HG03342 (cell line): ENCODE measurements around the gene SGPL1.
"Not testable (repeated sequence)": the region's sequence is repeated elsewhere in the genome, so short reads cannot be mapped to it uniquely, and the experiment has no call there.

Experiments used
- ATAC-seq: cut with Tn5 transposase; IDR thresholded peaks from one replicate; pipeline ENCODE4 v1.9.1; 2021; ENCODE audit warnings: mild to moderate bottlenecking, moderate library complexity; ENCODE audit not compliant: unreplicated experiment

SGPL1 gene, protein sequence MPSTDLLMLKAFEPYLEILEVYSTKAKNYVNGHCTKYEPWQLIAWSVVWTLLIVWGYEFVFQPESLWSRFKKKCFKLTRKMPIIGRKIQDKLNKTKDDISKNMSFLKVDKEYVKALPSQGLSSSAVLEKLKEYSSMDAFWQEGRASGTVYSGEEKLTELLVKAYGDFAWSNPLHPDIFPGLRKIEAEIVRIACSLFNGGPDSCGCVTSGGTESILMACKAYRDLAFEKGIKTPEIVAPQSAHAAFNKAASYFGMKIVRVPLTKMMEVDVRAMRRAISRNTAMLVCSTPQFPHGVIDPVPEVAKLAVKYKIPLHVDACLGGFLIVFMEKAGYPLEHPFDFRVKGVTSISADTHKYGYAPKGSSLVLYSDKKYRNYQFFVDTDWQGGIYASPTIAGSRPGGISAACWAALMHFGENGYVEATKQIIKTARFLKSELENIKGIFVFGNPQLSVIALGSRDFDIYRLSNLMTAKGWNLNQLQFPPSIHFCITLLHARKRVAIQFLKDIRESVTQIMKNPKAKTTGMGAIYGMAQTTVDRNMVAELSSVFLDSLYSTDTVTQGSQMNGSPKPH

DNA sequence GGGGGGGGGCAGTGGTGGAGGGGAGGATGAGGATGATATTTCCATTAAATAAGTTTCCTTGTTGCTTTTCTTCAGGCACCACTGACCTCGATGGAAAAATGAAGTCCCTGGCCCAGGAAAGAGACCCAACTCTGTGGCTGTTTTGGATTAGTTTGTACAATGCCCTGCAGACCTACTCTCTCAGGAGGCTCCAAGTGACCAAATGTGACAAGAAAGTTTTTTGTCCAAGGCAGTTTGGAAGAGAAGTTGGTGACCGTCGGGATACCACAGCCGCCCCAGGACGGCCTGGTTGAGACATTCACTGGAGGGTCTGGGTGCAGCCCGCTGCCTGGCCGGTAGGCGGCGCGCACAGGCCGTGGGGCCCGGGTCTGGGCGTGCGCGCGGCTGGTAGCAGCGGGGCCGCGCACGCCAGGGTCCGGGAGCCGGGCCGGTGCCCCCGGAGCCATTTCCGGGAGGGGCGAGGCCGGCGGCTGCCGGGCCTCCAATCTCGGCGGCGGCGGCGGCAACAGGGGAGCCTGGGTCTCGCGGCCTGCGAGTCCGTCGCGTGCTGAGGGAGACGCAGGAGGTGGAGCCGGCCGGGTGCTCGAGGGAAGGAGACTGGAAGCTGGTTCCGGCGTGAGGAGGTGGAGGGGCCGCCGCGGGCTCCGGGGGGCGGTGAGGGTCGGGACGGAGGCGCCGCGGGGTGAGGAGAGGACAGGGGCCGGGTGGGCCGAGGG is at the start of gene SGPL1:
Gene SGPL1, plus strand, starts transcription at position 445 of the 716 bp plus-strand sequence. CDS start 906 bp downstream, outside the sequence.
- peak; percentile 89 for ATAC-seq

DNA sequence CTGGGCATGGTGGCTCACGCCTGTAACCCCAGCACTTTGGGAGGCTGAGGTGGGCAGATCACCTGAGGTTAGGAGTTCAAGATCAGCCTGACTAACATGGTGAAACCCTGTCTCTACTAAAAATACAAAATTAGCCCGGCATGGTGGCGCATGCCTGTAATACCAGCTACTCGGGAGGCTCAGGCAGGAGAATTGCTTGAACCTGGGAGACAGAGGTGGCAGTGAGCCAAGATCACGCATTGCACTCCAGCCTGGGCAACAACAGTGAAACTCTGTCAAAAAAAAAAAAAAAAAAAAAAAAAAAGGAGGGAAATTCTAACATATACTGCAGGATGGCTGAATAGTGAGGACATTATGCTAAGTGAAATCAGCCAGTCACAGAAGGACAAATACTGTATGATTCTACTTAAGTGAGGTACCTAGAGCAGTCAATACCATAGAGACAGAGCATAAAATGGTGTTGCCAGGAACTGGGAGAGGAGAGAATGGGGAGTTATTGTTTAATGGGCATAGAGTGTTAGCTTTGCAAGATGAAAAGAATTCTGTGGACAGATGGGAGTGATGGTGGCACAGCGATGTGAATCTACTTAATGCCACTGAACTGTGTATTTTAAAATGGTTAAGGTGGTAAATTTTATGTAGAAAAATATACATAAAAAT is 47.6 kb upstream of the SGPL1 start:
- not testable (repeated sequence) for ATAC-seq

GRCh38 chr10:70769121-70769520 is 46.6 kb upstream of the SGPL1 start:
- no peak for ATAC-seq

DNA sequence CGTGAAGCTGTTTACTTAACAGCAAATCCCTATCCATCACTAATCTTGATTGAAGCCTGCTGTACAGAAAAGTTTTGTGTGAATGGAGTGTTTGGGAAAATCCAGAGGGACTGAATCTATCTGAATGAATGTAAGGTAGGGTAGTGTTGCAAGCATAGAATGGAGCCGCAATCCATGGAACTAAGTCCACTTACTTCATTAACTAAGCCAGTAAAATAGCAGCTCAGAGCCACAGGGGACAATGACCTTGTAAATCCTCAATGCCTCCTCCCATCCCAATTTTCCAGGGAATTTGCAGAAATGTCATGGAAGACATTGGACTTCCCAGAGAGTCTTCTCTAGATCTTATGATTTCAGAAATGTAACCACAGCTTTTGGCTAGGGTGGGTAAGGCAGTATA is 45.7 kb upstream of the SGPL1 start:
- ATAC-seq = no peak

GRCh38 chr10:70770516-70770915 is 45.2 kb upstream of the SGPL1 start:
- not testable (repeated sequence) for ATAC-seq

DNA sequence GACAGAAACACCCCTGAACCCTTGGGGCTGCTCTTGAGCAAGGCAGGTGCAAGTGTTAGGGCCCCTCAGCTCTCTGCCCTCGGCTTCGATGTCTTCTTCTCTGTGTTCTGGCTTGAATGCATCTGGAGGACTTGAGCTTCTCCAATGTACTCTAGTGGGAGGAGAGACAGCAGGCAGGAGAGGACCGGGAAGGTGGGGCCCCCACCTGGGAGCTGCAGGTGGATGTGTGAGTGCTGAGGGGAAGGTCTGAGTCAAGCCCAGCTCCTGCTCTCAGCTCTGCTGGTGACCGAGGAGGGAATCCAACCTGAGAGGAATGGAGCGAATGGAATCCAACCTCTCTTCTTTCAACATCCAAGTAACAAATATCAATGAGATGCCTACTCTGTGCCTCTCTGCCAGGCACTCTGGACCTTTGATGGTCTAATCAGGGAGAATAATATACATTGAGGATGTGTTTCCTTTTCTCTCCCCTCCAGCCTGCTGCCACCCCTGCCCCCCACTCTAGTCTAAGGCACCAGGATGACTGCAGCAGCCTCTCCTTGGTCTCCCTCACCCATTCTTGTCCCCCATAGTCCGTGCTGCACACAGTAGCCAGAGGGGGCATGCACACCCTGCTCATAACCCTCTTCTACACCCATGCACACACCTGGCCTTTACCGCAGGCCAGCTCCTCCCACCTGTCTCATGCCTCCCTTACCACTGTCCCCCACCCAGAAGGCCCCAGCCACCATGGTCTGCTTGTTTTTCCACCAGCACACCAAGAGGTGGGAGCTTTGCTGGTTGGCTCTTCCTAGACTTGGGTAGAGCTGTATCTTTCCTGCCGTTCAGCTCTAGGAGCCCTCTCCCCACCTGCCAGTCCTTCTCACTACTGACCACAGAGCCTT is 44.2 kb upstream of the SGPL1 start:
- ATAC-seq = no peak

GRCh38 chr10:70772627-70773026 is 43.1 kb upstream of the SGPL1 start:
- ATAC-seq = no peak

GRCh38 chr10:70773461-70773860 is 42.3 kb upstream of the SGPL1 start:
- ATAC-seq = no peak

GRCh38 chr10:70773965-70774809 is 41.6 kb upstream of the SGPL1 start:
- no peak for ATAC-seq

DNA sequence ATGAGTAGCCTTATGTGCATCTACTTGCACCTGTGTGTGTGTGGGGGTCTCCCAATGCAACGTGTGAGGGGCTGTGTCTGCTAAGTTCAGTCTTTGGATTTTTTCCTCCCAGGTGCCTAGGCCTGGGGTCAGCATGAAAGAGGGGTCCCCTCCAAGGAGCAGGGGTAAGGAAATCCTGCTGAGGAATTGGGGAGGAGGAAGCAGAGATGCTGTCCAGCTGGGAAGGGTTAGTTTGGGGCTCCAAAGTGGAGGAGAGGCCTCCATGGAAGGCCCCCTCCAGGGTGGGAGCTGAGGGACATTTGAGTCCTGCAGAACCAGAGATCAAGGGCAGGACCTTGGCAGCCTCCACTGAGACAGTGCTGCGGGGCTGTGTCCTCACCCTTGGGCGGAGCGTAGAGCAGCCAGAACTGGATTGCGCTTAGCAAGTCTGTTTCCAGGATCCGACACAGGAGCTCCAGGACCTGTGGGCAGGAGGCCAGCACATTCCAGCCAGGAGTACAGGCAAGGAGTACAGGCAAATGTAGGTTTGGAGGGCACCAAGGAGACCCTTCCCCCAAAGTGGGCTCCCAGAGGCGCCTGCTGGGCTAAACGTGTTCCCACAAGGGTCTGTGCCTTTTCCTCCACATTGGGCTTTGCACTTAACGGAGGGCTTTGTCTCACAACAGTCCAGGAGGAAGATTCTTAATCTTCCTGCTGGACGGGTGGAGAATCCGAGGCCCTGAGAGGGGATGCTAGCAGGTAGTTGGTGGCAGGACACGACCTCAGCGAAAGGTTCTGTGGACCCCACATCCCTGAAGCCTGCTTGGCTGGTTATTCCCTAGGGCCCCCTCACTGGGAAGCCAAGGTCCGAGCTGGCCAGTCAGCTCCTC is 40.7 kb upstream of the SGPL1 start:
- ATAC-seq = no peak

GRCh38 chr10:70775679-70776454 is 39.9 kb upstream of the SGPL1 start:
- no peak for ATAC-seq

GRCh38 chr10:70776455-70777005 is 39.2 kb upstream of the SGPL1 start:
- ATAC-seq = no peak

DNA sequence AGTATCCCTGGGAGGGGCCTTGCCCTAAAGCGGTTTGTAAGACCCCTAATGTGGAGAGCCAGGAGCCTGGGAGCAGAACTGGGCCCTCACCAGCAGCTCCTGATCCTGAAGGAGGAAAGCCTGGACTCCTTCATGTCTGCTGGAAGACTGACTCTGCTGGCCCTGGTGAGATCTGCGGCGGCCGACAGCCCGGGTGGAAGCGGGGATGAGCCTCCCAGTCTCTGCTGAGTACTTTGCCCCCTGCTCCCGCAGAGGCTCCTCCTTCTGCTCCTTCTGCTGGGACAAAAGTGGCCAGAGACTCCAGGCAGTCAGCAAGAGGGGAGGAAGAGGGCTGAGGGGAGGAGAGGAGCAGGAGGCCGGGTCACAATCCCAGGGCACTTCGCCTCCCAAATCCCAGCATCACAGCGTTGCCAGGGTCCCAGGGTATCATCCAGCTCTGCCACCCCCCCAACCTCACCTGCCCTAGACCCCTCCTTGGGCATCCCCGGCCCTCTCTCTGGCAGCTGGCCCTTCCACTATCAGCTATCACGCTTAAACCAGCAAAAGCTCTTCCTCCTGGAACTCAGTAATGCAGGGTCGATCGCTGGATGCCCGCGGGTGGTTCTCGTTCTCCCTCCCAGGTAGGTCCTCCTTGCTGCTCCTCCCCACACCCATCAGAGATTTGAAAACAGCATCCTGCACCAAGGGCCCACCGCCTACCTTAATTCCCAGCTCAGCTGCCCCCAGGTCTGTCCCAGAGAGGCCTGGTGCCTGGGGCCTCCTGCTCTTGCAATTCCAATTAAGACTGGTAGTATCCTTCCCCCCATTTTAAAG is 38.5 kb upstream of the SGPL1 start:
- no peak for ATAC-seq

- no peak for ATAC-seq
Measured at GRCh38 chr10:70778267-70778924, 37.4 kb upstream of the SGPL1 start.

DNA sequence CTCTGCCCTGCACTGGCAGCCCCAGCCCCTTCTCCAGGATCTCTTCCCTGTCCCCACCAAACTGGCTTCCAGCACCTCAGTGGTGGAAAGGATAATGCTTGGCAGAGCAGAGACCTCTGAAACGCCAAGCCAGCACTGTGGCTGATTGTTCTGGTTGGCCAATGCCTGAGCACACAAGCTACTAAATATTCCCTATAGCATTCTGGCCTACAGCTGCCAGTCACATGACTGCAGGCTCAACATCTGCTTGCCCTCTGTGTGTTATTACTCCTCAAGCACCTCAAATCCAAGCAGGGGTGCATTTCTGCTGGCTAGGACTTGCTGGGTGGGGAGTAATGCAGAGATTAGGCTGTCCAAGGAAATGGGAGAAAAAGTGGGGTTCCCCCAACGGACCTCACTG is 36.7 kb upstream of the SGPL1 start:
- no peak for ATAC-seq
